HepG2 (cell line): ENCODE results near the gene TAF6L. TPM values are rescaled to one million over a fixed set of nuclear protein-coding genes. Genes with fewer than 3 reads are reported as not detected.

ENCODE experiments used
- ARNTL ChIP-seq: sonication (generic); formaldehyde crosslinking; IDR thresholded peaks from 2 replicates; pipeline ENCODE4 v1.4.0; 2020; ENCODE audit warnings: mild to moderate bottlenecking, missing genetic modification reagents
- CBX2 ChIP-seq, 2 experiments: fragments of 200-600 bp in 1 of 2; sonication (generic); formaldehyde crosslinking in 1 of 2; IDR thresholded peaks; 2 replicates each; pipeline versions ENCODE4 v1.7.0 to v1.8.1; 2018 to 2022; ENCODE audit warnings: low read depth in 2 of 2, low read length in 1 of 2, mild to moderate bottlenecking in 1 of 2, missing genetic modification reagents in 1 of 2
- HOMEZ ChIP-seq: IDR thresholded peaks from 2 replicates; pipeline ENCODE4 v1.6.1; 2016; ENCODE audit warnings: low read depth
- KDM2A ChIP-seq: sonication (generic); formaldehyde crosslinking; IDR thresholded peaks from 2 replicates; pipeline ENCODE4 v1.4.0; 2020; ENCODE audit warnings: low read depth, missing genetic modification reagents, borderline replicate concordance
- MATR3 ChIP-seq: sonication (generic); formaldehyde crosslinking; IDR thresholded peaks from 2 replicates; pipeline ENCODE4 v1.4.0; 2020; ENCODE audit warnings: missing genetic modification reagents
- NONO ChIP-seq, 2 experiments: fragments of 450-650 bp in 1 of 2; sonication (generic) in 1 of 2; formaldehyde crosslinking in 1 of 2; IDR thresholded peaks in 1 of 2; conservative IDR thresholded peaks in 1 of 2; 2 replicates each; pipeline versions ENCODE4 v1.6.1 to v1.8.0; 2017 to 2022; ENCODE audit warnings: mild to moderate bottlenecking in 1 of 2, missing genetic modification reagents in 1 of 2, moderate library complexity in 1 of 2
- SOX6 ChIP-seq, 2 experiments: fragments of 450-650 bp in 1 of 2; sonication (generic) in 1 of 2; formaldehyde crosslinking in 1 of 2; IDR thresholded peaks; 2 replicates each; pipeline versions ENCODE4 v1.4.0 to v1.6.1; 2017 to 2020; ENCODE audit warnings: antibody characterized with exemption in 1 of 2, mild to moderate bottlenecking in 1 of 2, missing genetic modification reagents in 1 of 2
- STAT5B ChIP-seq: sonication (generic); formaldehyde crosslinking; IDR thresholded peaks from 2 replicates; pipeline ENCODE4 v1.4.0; 2020; ENCODE audit warnings: missing genetic modification reagents
- TBX3 ChIP-seq: fragments of 450-650 bp; IDR thresholded peaks from 2 replicates; pipeline ENCODE4 v1.6.1; 2017; ENCODE audit warnings: antibody characterized with exemption, mild to moderate bottlenecking, inconsistent platforms, borderline replicate concordance
- ZNF362 ChIP-seq: sonication (generic); formaldehyde crosslinking; IDR thresholded peaks from 2 replicates; pipeline ENCODE4 v1.4.0; 2020; ENCODE audit warnings: missing genetic modification reagents, mild to moderate bottlenecking, borderline replicate concordance
- ZNF609 ChIP-seq: sonication (generic); formaldehyde crosslinking; IDR thresholded peaks from 2 replicates; pipeline ENCODE4 v1.4.0; 2020; ENCODE audit warnings: mild to moderate bottlenecking, missing genetic modification reagents, borderline replicate concordance
- ZNF737 ChIP-seq: sonication (generic); formaldehyde crosslinking; IDR thresholded peaks from 2 replicates; pipeline ENCODE4 v1.5.0; 2020; ENCODE audit warnings: missing genetic modification reagents, mild to moderate bottlenecking, borderline replicate concordance
- ZNF782 ChIP-seq: sonication (generic); formaldehyde crosslinking; IDR thresholded peaks from 2 replicates; pipeline ENCODE4 v1.4.0; 2020; ENCODE audit warnings: missing genetic modification reagents, mild to moderate bottlenecking, borderline replicate concordance
- polyA plus RNA-seq, 8 experiments: library from polyadenylated mRNA; depleted of rRNA in 3 of 8; stranded (reverse) in 7 of 8; unstranded in 1 of 8; fragments of >200 nt; fragmentation: Illumina TruSeq in 4 of 8; extraction: Trizol in 4 of 8; gene quantifications; 2 replicates each; pipeline versions ENCODE4 v1.2.1 to v1.2.3, GENCODE V29; 2011 to 2016; ENCODE audit warnings: low read depth in 4 of 8, missing spikeins in 1 of 8, mixed read lengths in 1 of 8; ENCODE audit not compliant: insufficient read depth in 1 of 8
- total RNA-seq, 5 experiments: library from RNA; depleted of rRNA; stranded (reverse); fragments of >200 nt; fragmentation: Illumina TruSeq; extraction: Trizol; gene quantifications; 2 replicates each; pipeline ENCODE4 v1.2.3, GENCODE V29; 2016; ENCODE audit warnings: low read depth in 1 of 5
- TF ChIP-seq, protein P1 (sequence below), 2 experiments: fragments of 450-650 bp in 1 of 2; sonication (generic) in 1 of 2; formaldehyde crosslinking; IDR thresholded peaks; 2 replicates each; pipeline versions ENCODE4 v1.5.0 to v1.8.0; 2020 to 2022; ENCODE audit warnings: mild to moderate bottlenecking in 1 of 2, missing genetic modification reagents in 1 of 2
- TF ChIP-seq, protein P2 (sequence below): sonication (generic); formaldehyde crosslinking; IDR thresholded peaks from 2 replicates; pipeline ENCODE4 v1.4.0; 2020; ENCODE audit warnings: mild to moderate bottlenecking, missing genetic modification reagents

The TAF6L gene
- total and polyA plus RNA-seq, 2 of the 13 experiments (the other 11 are each of a cell fraction or from before 2014, with no cell fraction given) = 12.6 to 19.4 TPM

DNA sequence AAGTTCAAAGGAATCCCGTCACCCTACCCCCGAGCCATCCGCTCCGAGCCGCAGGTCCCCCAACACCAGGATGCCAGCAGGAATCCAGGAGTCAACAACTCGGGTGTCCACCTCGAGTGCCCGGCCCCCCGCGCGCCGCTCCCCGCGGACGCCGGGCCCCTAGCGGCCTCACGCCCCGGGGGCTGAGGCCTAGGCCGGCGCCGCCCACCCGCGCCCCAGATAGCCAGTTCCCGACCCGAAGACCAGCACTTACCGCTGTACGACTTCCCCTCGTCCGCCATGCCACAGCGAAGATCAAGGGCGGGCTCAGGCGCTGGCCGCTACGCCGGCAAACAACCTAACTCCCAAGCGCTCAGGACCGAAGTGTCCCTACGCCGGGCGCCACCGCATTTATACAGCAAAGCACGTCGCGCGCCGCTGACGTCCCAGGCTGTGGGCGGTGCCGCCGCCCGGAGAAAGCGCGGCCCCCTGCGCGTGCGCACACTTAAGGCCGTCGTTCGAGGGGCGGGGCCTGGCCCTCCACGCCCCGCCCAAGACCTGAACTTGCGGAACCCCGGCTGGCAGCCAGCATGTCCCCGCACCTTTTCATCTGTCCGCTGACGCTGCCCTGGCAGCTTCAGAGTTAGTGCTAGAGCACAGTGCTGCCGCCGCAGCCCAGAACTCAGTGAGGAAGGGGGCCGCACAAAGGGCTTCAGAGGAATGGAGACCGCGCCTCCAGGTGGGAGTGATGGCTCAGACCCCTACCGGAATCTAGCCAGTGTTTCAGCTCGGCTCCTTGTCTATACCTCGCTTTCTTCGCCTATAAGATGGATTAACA lies 34.1 kb downstream of the TAF6L start, which contains the start of gene NXF1 (continued):
- no peak for TF ChIP-seq ZNF609
- no peak for TF ChIP-seq ZNF362 (CRISPR knock-in tag)
- no peak for TF ChIP-seq NONO (IDR thresholded peaks at IDR 0.05)
- TF ChIP-seq NONO (CRISPR knock-in tag; conservative IDR thresholded peaks at IDR 0.05) = peak; percentile 97
- TF ChIP-seq ZNF737 = no peak
- peak; percentile 87; the same call in 1 of the 2 replicates for TF ChIP-seq ZNF782 (CRISPR knock-in tag)
- 0 out of 2 replicates have a peak, but pooled peaks have one; percentile 73 for TF ChIP-seq STAT5B (CRISPR knock-in tag)
- no peak for TF ChIP-seq ARNTL (CRISPR knock-in tag)
- peak; percentile 51; the same call in 1 of the 2 replicates for TF ChIP-seq HOMEZ (CRISPR knock-in tag)
- TF ChIP-seq, protein P1, sequence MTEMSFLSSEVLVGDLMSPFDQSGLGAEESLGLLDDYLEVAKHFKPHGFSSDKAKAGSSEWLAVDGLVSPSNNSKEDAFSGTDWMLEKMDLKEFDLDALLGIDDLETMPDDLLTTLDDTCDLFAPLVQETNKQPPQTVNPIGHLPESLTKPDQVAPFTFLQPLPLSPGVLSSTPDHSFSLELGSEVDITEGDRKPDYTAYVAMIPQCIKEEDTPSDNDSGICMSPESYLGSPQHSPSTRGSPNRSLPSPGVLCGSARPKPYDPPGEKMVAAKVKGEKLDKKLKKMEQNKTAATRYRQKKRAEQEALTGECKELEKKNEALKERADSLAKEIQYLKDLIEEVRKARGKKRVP (CRISPR knock-in tag; IDR thresholded peaks at IDR 0.05) = peak in 1 of 2 experiments; percentile 54; a peak in 1 of 4 replicates
- peak; percentile 100 for TF ChIP-seq KDM2A (CRISPR knock-in tag)
- no peak for TF ChIP-seq SOX6 (IDR thresholded peaks at IDR 0.05)
- peak; percentile 54 for TF ChIP-seq SOX6 (CRISPR knock-in tag; IDR thresholded peaks at IDR 0.05)
- TF ChIP-seq, protein P2, sequence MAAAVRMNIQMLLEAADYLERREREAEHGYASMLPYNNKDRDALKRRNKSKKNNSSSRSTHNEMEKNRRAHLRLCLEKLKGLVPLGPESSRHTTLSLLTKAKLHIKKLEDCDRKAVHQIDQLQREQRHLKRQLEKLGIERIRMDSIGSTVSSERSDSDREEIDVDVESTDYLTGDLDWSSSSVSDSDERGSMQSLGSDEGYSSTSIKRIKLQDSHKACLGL (CRISPR knock-in tag) = peak; percentile 81
- TF ChIP-seq MATR3 = no peak
- TF ChIP-seq TBX3 = no peak
- TF ChIP-seq CBX2 (IDR thresholded peaks at IDR 0.05; ENCODE audit: low read depth, low read length) = no peak
- TF ChIP-seq CBX2 (CRISPR knock-in tag; IDR thresholded peaks at IDR 0.05; ENCODE audit: low read depth) = no peak
